SU-DHL-6 (cell line): ENCODE results near the gene GABRA4.

Source experiments
- EZH2phosphoT487 ChIP-seq: fragments of 200-600 bp; sonication (generic), shearing (Covaris generic); conservative IDR thresholded peaks from 2 replicates; pipeline ENCODE4 v1.6.1; 2018; ENCODE audit warnings: mild to moderate bottlenecking, antibody characterized with exemption, low read length, moderate library complexity, mixed read lengths
- TF ChIP-seq, protein P1 (sequence below): fragments of 200-600 bp; sonication (generic); IDR thresholded peaks from one replicate; pipeline ENCODE4 v1.5.1; 2017; ENCODE audit warnings: antibody characterized with exemption, mild to moderate bottlenecking, low read length, moderate library complexity; ENCODE audit not compliant: insufficient read depth, poor library complexity, severe bottlenecking

DNA sequence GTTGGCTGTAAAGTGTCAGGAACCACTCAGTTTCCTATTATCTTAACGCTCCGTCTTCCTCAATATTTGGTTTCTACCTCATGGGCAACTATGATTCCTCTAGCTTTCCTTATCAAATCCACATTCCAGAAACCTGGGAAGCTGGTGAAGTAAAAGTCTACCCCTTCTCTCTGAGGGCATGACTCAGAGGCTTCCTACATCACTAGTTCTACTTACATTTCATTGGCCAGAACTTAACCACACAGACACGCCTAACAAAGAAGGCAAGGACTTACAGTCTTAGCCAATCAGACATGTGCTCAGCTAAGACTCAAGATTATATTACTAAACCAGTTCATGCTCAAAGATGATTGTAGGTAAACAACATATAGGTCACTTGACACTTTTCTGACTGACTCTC, 114.7 kb downstream of the GABRA4 start:
- TF ChIP-seq, protein P1, sequence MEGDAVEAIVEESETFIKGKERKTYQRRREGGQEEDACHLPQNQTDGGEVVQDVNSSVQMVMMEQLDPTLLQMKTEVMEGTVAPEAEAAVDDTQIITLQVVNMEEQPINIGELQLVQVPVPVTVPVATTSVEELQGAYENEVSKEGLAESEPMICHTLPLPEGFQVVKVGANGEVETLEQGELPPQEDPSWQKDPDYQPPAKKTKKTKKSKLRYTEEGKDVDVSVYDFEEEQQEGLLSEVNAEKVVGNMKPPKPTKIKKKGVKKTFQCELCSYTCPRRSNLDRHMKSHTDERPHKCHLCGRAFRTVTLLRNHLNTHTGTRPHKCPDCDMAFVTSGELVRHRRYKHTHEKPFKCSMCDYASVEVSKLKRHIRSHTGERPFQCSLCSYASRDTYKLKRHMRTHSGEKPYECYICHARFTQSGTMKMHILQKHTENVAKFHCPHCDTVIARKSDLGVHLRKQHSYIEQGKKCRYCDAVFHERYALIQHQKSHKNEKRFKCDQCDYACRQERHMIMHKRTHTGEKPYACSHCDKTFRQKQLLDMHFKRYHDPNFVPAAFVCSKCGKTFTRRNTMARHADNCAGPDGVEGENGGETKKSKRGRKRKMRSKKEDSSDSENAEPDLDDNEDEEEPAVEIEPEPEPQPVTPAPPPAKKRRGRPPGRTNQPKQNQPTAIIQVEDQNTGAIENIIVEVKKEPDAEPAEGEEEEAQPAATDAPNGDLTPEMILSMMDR = no peak
- no peak for TF ChIP-seq EZH2phosphoT487
